Suppressor macrophage treated with lipopolysaccharide for 1 hour (primary cell): ENCODE results near the gene ADCY6.

Source experiments
- DNase-seq, 3 donors: peaks; one replicate each; pipeline ENCODE4 v3.0.0-alpha.2; 2020 to 2022

Gene ADCY6

GRCh38 chr12:48782457-48783395 lies 6.2 kb downstream of the ADCY6 start:
- DNase-seq = no peak

- DNase-seq = no peak
Observed at GRCh38 chr12:48781750-48782456, 7.0 kb downstream of the ADCY6 start.

- no peak for DNase-seq
Observed at GRCh38 chr12:48780381-48781025, 8.4 kb downstream of the ADCY6 start.

GRCh38 chr12:48779869-48780268 lies 9.0 kb downstream of the ADCY6 start:
- DNase-seq = peak; percentile 67 to 75 (median 72)

GRCh38 chr12:48777501-48778400 lies 11.1 kb downstream of the ADCY6 start:
- DNase-seq = no peak

GRCh38 chr12:48776956-48777355 lies 11.9 kb downstream of the ADCY6 start:
- DNase-seq = no peak

- DNase-seq = no peak
Observed at GRCh38 chr12:48775991-48776649, 12.8 kb downstream of the ADCY6 start.

- DNase-seq = no peak
Observed at GRCh38 chr12:48775299-48775698, 13.6 kb downstream of the ADCY6 start.

GRCh38 chr12:48774516-48774915 lies 14.4 kb downstream of the ADCY6 start:
- no peak for DNase-seq

- DNase-seq = no peak
Observed at GRCh38 chr12:48773686-48774085, 15.2 kb downstream of the ADCY6 start.

- DNase-seq = no peak
Observed at GRCh38 chr12:48771588-48772112, 17.2 kb downstream of the ADCY6 start.

- no peak for DNase-seq
Observed at GRCh38 chr12:48770756-48771155, 18.1 kb downstream of the ADCY6 start.

- no peak for DNase-seq
Observed at GRCh38 chr12:48768736-48769135, 20.2 kb downstream of the ADCY6 start.

GRCh38 chr12:48768147-48768546 lies 20.7 kb downstream of the ADCY6 start:
- DNase-seq = no peak

GRCh38 chr12:48767521-48767920 lies 21.4 kb downstream of the ADCY6 start:
- DNase-seq = no peak

- DNase-seq = no peak
Observed at GRCh38 chr12:48767047-48767446, 21.8 kb downstream of the ADCY6 start.

- DNase-seq = peak; percentile 72 to 75 (median 75)
Observed at GRCh38 chr12:48765753-48766162, 23.1 kb downstream of the ADCY6 start.

GRCh38 chr12:48764521-48764920 lies 24.4 kb downstream of the ADCY6 start:
- DNase-seq = no peak

GRCh38 chr12:48758737-48759136 lies 30.2 kb downstream of the ADCY6 start:
- DNase-seq = no peak

GRCh38 chr12:48758186-48758585 lies 30.7 kb downstream of the ADCY6 start:
- DNase-seq = no peak

GRCh38 chr12:48750769-48751356 lies 38.0 kb downstream of the ADCY6 start:
- no peak for DNase-seq
